Lung (tissue), 12 donors: Measurements from ENCODE around the gene SIGLEC1. TPM values are rescaled to one million over a fixed set of nuclear protein-coding genes. Genes with fewer than 3 reads are reported as not detected.
A peak's percentile ranks its signal among the peaks of the same experiment; 100 is the strongest.

Experiments
- ATAC-seq: fragments of 200-7000 bp; cut with Tn5 transposase; one replicate; pipeline ENCODE4 v1.9.1; 2020; ENCODE audit warnings: moderate number of reproducible peaks; ENCODE audit not compliant: insufficient read depth, low FRiP score
- DNase-seq, 3 donors: peaks; one replicate each; pipeline ENCODE4 v3.0.0-alpha.2; 2013 to 2017
- H3K27ac ChIP-seq, 2 donors: one replicate each; pipeline ENCODE4 v1.5.1; 2013; ENCODE audit warnings: mild to moderate bottlenecking in 2 of 2, moderate library complexity in 2 of 2, control low read depth in 1 of 2, inconsistent platforms in 1 of 2, low read depth in 1 of 2, low read length in 1 of 2
- H3K27me3 ChIP-seq, 3 donors: one replicate each; pipeline ENCODE4 v1.5.1; 2013; ENCODE audit warnings: low read length in 2 of 3; ENCODE audit not compliant: control insufficient read depth in 3 of 3, insufficient read depth in 3 of 3
- H3K36me3 ChIP-seq, 4 donors: one replicate each; pipeline ENCODE4 v1.5.1; 2013; ENCODE audit warnings: low read length in 4 of 4, mild to moderate bottlenecking in 1 of 4, moderate library complexity in 1 of 4; ENCODE audit not compliant: control insufficient read depth in 4 of 4, insufficient read depth in 4 of 4
- H3K4me1 ChIP-seq, 5 donors: one replicate each; pipeline ENCODE4 v1.5.1; 2013; ENCODE audit warnings: low read length in 5 of 5, mild to moderate bottlenecking in 2 of 5, moderate library complexity in 1 of 5; ENCODE audit not compliant: control insufficient read depth in 5 of 5, insufficient read depth in 5 of 5
- H3K4me3 ChIP-seq: one replicate; pipeline ENCODE4 v1.5.1; 2013; ENCODE audit warnings: mild to moderate bottlenecking, control low read depth, moderate library complexity
- H3K9ac ChIP-seq, 2 donors: one replicate each; pipeline ENCODE4 v1.5.1; 2013; ENCODE audit warnings: low read length in 2 of 2, control low read depth in 1 of 2; ENCODE audit not compliant: insufficient read depth in 1 of 2
- H3K9me3 ChIP-seq, 4 donors: one replicate each; pipeline ENCODE4 v1.5.1; 2013; ENCODE audit warnings: low read length in 3 of 4, mild to moderate bottlenecking in 1 of 4, moderate library complexity in 1 of 4; ENCODE audit not compliant: control insufficient read depth in 4 of 4, insufficient read depth in 3 of 4
- CTCF ChIP-seq: IDR thresholded peaks from 2 replicates; pipeline ENCODE4 v1.5.1; 2012; ENCODE audit warnings: mild to moderate bottlenecking; ENCODE audit errors: control extremely low read depth, extremely low read depth
- WGBS, 2 donors: extraction: QIAGEN DNeasy Blood & Tissue Kit; methylation state at CpG; one replicate each; pipeline ENCODE4 v1.1.7; 2013; 5-methylcytosine and 5-hydroxymethylcytosine counted together
- polyA plus RNA-seq, 2 donors: library from polyadenylated mRNA; stranded (reverse); fragments of 200-250 nt; gene quantifications; one replicate each; pipeline ENCODE4 v1.2.1, GENCODE V29; 2013
- total RNA-seq, 2 donors: library from RNA; depleted of rRNA in 1 of 2; stranded (reverse); fragments of >200 nt in 1 of 2; gene quantifications; one replicate each; pipeline ENCODE4 v1.2.1, GENCODE V29; 2014 to 2021
- donor health status: control.
- donor health status: control.
- donor health status: Bipolar disorder and iron deficiency.
- donor health status: healthy.
- donor health status: DM: yes; HTN: yes; CAD: no.

SIGLEC1 gene
- total and polyA plus RNA-seq, 4 donors: 3.7 to 34.2 (median 18.7) TPM

DNA sequence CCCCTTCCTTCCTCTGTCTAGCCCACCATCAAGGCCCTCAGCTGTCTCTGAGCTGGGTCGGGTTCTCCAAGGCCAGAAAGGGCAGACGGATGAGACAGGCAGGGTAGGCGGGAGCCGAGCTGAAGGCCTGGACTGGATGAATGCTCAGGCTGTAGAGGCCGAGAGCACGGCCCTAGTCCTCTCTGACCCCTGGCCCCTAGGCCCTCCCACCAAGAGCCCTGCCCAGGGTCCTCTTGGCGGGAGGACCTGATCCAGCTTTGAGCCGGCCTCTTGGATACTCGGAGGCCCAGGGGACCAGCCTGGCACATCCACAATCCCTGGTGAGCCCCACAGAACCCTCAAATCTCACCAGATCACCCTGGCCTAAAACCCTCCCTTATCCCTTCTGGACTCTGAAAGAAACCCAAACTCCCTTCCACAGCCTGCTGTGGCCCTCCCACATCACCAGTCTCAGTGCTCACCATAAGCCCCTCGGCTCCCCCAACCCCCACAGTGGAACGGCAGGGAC is 47.0 kb upstream of the SIGLEC1 start:
- WGBS, 2 donors: 84 to 94% methylated on average over 11 of the region's 11 CpGs
- no peaks in the 10 kb centered on the region for H3K9me3 ChIP-seq
- no peak for ATAC-seq
- H3K4me3 ChIP-seq: no peak overlapping the region
- H3K9ac ChIP-seq: no peak overlapping the region
- H3K4me1 ChIP-seq: peaks cover 0 to 13% (median 0%) of the 10 kb centered on the region in 5 donors
- no peak overlapping the region for H3K27ac ChIP-seq
- TF ChIP-seq CTCF: no peak
- DNase-seq: no peak
- H3K27me3 ChIP-seq: no peaks in the 10 kb centered on the region
- peaks cover 0 to 11% (median 3%) of the 10 kb centered on the region in 4 donors for H3K36me3 ChIP-seq

DNA sequence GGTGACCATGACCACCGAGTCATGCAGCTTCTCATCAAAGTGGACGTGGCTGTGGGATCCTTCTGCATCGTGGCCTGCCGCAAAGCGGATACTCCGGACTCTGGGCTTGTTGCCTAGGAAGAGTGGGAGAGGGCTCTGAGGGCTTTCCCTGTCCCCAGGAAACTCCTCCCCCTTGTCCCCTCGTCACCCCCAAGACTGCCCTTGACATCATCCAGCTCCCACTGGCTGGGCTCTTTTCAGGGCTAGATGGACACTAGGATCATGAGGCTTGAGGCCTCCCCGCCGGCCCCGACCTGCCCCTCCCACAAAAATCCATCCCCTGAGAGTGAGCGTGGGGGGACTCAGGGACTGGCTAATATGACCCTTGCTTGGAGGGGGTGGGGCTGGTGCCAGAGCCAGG is 46.2 kb upstream of the SIGLEC1 start:
- Histone ChIP-seq H3K4me3 (no peak overlapping the region), H3K9me3 (no peaks in the 10 kb centered on the region), H3K36me3 (peaks cover 0 to 11% (median 3%) of the 10 kb centered on the region in 4 donors), H3K27me3 (no peaks in the 10 kb centered on the region), H3K27ac (peak overlapping the region in 1 of 2 donors; percentile 16), H3K4me1 (peaks cover 0 to 13% (median 0%) of the 10 kb centered on the region in 5 donors), H3K9ac (no peak overlapping the region)
- WGBS, 2 donors: 82 to 88% methylated on average over 10 to 11 of the region's 11 CpGs
- TF ChIP-seq CTCF: no peak
- ATAC-seq: no peak
- no peak for DNase-seq

DNA sequence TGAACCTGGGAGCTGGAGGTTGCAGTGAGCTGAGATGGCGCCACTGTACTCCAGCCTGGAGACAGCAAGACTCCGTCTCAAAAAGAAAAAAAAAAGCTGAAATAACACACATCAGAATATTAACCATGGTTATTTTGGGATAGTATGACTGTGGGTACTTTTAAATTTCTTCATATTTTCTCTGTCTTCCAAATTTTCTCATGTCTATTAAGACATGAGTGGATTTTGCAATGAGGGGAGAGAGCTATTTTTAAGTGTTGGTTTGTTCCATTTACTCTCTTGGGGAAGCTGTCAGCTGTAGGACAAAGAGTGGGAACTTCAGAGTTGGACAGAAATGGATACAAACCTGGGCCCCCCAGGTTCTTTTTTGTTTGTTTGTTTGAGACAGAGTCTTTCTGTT is 44.9 kb upstream of the SIGLEC1 start:
- DNase-seq: no peak
- peaks cover 0 to 11% (median 0%) of the 10 kb centered on the region in 5 donors for H3K4me1 ChIP-seq
- no peak overlapping the region for H3K4me3 ChIP-seq
- TF ChIP-seq CTCF: no peak
- peaks cover 0 to 14% (median 5%) of the 10 kb centered on the region in 4 donors for H3K36me3 ChIP-seq
- H3K27me3 ChIP-seq: no peaks in the 10 kb centered on the region
- no peak overlapping the region for H3K27ac ChIP-seq
- ATAC-seq: no peak
- no peak overlapping the region for H3K9ac ChIP-seq
- H3K9me3 ChIP-seq: no peaks in the 10 kb centered on the region
- WGBS, 2 donors: 74 to 90% methylated on average over 2 of the region's 2 CpGs
